Heart right ventricle (tissue), 16 donors: ENCODE measurements around the gene NBEA. TPM values are rescaled to one million over a fixed set of nuclear protein-coding genes. Genes with fewer than 3 reads are reported as not detected.

Source experiments
- ATAC-seq, 8 donors: fragments of 200-7000 bp; cut with Tn5 transposase; one replicate each; pipeline ENCODE4 v1.9.1; 2020; ENCODE audit warnings: mild to moderate bottlenecking in 8 of 8, moderate library complexity in 8 of 8, moderate number of reproducible peaks in 1 of 8
- DNase-seq, 2 donors: peaks; one replicate each; pipeline ENCODE4 v3.0.0-alpha.2; 2020
- H3K27ac ChIP-seq, 10 donors: fragments of 200-600 bp; sonication (generic) in 2 of 10; one replicate each; pipeline versions ENCODE4 v1.5.0 to v1.8.0; 2020 to 2022; ENCODE audit warnings: mild to moderate bottlenecking in 3 of 10
- H3K27me3 ChIP-seq, 7 donors: fragments of 200-600 bp; one replicate each; pipeline ENCODE4 v1.8.0; 2021 to 2022; ENCODE audit warnings: mild to moderate bottlenecking in 2 of 7
- H3K36me3 ChIP-seq, 9 donors: fragments of 200-600 bp; sonication (generic) in 1 of 9; one replicate each; pipeline versions ENCODE4 v1.5.0 to v1.8.0; 2020 to 2022; ENCODE audit warnings: mild to moderate bottlenecking in 2 of 9
- H3K4me1 ChIP-seq, 9 donors: fragments of 200-600 bp; sonication (generic) in 1 of 9; one replicate each; pipeline versions ENCODE4 v1.5.0 to v1.8.0; 2020 to 2022; ENCODE audit warnings: mild to moderate bottlenecking in 4 of 9
- H3K4me3 ChIP-seq, 10 donors: fragments of 200-600 bp; sonication (generic) in 2 of 10; one replicate each; pipeline versions ENCODE4 v1.5.0 to v1.8.0; 2020 to 2022; ENCODE audit warnings: mild to moderate bottlenecking in 7 of 10, moderate library complexity in 2 of 10
- H3K9me3 ChIP-seq, 11 donors: fragments of 200-600 bp in 10 of 11; sonication (generic) in 2 of 11; one replicate each; pipeline versions ENCODE4 v1.5.0 to v1.8.0; 2013 to 2022; ENCODE audit warnings: mild to moderate bottlenecking in 2 of 11, control low read depth in 1 of 11, moderate library complexity in 1 of 11
- WGBS, 2 donors: extraction: QIAGEN DNeasy Blood & Tissue Kit; methylation state at CpG; one replicate each; pipeline ENCODE4 v1.1.7; 2013; ENCODE audit warnings: inconsistent platforms in 1 of 2; 5-methylcytosine and 5-hydroxymethylcytosine counted together
- intact Hi-C, 10 donors: fragments of 100-400 bp; cut with DNase I; formaldehyde crosslinking; loops; one replicate each; pipeline versions ENCODE4 v1.11.1 to v1.14.2; 2022
- polyA plus RNA-seq, 2 donors: library from polyadenylated mRNA; stranded (reverse); fragments of 200-250 nt; gene quantifications; one replicate each; pipeline ENCODE4 v1.2.3, GENCODE V29; 2013
- total RNA-seq, 10 donors: library from RNA; stranded (reverse); fragmentation: NEBNext Ultra II Directional in 3 of 10; extraction: Animal tissue kit (Norgen Biotek cat#: 25700) in 3 of 10; gene quantifications; one replicate each; pipeline versions ENCODE4 v1.2.1 to v1.2.4, GENCODE V29; 2021 to 2023
- TF ChIP-seq, protein P1 (sequence below), 9 donors: fragments of 200-600 bp; sonication (generic) in 2 of 9; IDR thresholded peaks; one replicate each; pipeline versions ENCODE4 v1.5.0 to v1.8.0; 2021 to 2022; ENCODE audit warnings: antibody characterized with exemption in 9 of 9, mild to moderate bottlenecking in 5 of 9, moderate library complexity in 1 of 9
- donor health status: Arrhythmogenic right ventricular cardiomyopathy.
- donor health status: ischemic (EF 13 %, LVEDD 7.1; RV severe dilation, severe dysfunction).
- donor health status: healthy with polysubstance abuse.
- donor health status: DM: no; HTN: yes; CAD: no.
- donor health status: DM: no; HTN: no; CAD: no.
- donor health status: ischemic (EF 25% LVEDD 6.9; RV normal size, moderate dysfunction).
- donor health status: ischemic (EF 25% LVEDD 5.7; RV mildly dilated, moderate dysfunction).
- donor health status: healthy.
- donor health status: DM: yes; HTN: yes; CAD: no.
- donor health status: Ischemic cardiomyopathy.
- donor health status: ischemic (EF 35%, LVEDD 5.7; RV mildly dilated, moderate dysfunction).
- donor health status: nonischemic (EF 11% LVEDD 7.7; RV severe dilation, severe dysfunction).
- donor health status: DM: yes; HTN: yes; CAD: no.
- donor health status: PGD.
- donor health status: ischemic (EF 29% LVEDD 5.4; RV normal size, mild dysfunction).
- donor health status: nonischemic (EF 23%, LVEDD 6.1; RV moderate dilation, normal function).

Gene NBEA
- total and polyA plus RNA-seq, 12 donors = 4.3 to 30.6 (median 24.5) TPM

DNA sequence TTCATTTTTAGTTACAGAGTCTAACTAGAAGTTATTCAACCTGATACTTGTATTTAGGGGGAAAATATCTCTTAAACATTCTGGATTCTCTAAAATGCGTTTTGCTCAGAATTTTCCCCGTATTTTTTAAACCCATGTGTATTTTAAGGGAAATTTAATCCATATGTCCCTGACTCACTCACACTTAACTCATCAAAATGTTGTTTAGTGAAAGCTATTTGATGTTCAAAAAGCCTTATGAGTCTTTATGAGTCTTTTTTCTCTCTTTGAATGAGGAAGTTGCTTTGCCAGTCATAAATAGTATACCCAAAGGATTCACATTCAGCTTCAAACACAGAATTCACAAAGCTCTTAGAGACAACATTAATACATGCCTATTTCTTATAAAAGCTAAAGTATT, 518.0 kb downstream of the NBEA start:
- intact Hi-C loops = no loop called here
- H3K27me3 ChIP-seq = no peaks in the 10 kb centered on the region
- no peaks in the 10 kb centered on the region for H3K4me1 ChIP-seq
- no peaks in the 10 kb centered on the region for H3K36me3 ChIP-seq
- no peak overlapping the region for H3K27ac ChIP-seq
- no peak for DNase-seq
- H3K9me3 ChIP-seq = no peaks in the 10 kb centered on the region
- WGBS, 2 donors = 96 to 99% methylated on average over 2 of the region's 2 CpGs
- H3K4me3 ChIP-seq = no peak overlapping the region
- TF ChIP-seq, protein P1, sequence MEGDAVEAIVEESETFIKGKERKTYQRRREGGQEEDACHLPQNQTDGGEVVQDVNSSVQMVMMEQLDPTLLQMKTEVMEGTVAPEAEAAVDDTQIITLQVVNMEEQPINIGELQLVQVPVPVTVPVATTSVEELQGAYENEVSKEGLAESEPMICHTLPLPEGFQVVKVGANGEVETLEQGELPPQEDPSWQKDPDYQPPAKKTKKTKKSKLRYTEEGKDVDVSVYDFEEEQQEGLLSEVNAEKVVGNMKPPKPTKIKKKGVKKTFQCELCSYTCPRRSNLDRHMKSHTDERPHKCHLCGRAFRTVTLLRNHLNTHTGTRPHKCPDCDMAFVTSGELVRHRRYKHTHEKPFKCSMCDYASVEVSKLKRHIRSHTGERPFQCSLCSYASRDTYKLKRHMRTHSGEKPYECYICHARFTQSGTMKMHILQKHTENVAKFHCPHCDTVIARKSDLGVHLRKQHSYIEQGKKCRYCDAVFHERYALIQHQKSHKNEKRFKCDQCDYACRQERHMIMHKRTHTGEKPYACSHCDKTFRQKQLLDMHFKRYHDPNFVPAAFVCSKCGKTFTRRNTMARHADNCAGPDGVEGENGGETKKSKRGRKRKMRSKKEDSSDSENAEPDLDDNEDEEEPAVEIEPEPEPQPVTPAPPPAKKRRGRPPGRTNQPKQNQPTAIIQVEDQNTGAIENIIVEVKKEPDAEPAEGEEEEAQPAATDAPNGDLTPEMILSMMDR (IDR thresholded peaks at IDR 0.05) = no peak
- no peak for ATAC-seq

DNA sequence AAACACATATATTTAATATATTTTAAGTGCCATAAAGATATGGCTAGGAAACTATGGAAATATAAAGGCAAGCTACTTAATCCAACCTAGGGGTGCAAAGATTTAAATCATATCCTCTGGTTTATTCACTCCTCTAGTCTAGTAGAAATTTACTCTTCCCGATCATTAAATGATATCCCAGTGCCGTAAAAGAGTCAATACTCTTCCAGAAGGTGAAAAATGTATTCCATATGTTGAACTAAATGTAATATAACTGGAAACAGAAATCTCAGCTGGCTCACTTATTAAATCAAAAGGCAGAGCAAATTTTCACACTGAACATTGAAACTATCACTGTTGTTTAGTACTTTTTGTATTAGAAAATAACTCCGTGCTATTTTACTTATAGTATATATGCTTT, 523.3 kb downstream of the NBEA start:
- TF ChIP-seq, protein P1 (IDR thresholded peaks at IDR 0.05) = no peak
- Histone ChIP-seq H3K27me3 (peaks cover 0 to 19% (median 0%) of the 10 kb centered on the region in 7 donors), H3K36me3 (no peaks in the 10 kb centered on the region), H3K27ac (no peak overlapping the region), H3K4me1 (peaks cover 0 to 7% (median 0%) of the 10 kb centered on the region in 9 donors), H3K4me3 (no peak overlapping the region), H3K9me3 (no peaks in the 10 kb centered on the region)
- WGBS, 2 donors = 97 to 98% methylated on average over 3 of the region's 3 CpGs
- DNase-seq (no peak), ATAC-seq (no peak)
- intact Hi-C loops = no loop called here

DNA sequence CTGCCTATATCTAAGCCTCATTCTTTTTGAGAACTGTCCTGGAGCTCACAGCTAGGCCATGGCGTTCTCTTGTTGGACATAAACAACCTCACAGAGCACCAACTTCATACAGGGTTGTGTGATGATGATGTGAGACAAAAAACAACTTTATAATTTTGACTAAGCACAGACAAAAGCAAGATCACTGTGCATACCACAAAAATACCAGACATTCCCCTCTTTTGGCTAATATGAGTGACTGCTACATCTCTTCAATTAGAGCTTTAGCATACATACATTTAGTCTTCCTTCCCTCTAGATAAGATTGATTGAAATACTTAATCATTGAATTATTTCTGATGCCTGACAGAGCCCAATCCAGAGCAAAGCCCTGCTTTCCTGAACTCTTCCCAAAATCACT, 526.1 kb downstream of the NBEA start:
- Histone ChIP-seq H3K27me3 (peaks cover 0 to 48% (median 0%) of the 10 kb centered on the region in 7 donors), H3K4me3 (no peak overlapping the region), H3K9me3 (no peaks in the 10 kb centered on the region), H3K4me1 (peaks cover 0 to 14% (median 0%) of the 10 kb centered on the region in 9 donors), H3K27ac (no peak overlapping the region), H3K36me3 (no peaks in the 10 kb centered on the region)
- intact Hi-C loops = no loop called here
- ATAC-seq (no peak), DNase-seq (no peak)
- 92 to 93% methylated on average over 1 of the region's 1 CpG for WGBS, 2 donors
- TF ChIP-seq, protein P1 (IDR thresholded peaks at IDR 0.05) = no peak

DNA sequence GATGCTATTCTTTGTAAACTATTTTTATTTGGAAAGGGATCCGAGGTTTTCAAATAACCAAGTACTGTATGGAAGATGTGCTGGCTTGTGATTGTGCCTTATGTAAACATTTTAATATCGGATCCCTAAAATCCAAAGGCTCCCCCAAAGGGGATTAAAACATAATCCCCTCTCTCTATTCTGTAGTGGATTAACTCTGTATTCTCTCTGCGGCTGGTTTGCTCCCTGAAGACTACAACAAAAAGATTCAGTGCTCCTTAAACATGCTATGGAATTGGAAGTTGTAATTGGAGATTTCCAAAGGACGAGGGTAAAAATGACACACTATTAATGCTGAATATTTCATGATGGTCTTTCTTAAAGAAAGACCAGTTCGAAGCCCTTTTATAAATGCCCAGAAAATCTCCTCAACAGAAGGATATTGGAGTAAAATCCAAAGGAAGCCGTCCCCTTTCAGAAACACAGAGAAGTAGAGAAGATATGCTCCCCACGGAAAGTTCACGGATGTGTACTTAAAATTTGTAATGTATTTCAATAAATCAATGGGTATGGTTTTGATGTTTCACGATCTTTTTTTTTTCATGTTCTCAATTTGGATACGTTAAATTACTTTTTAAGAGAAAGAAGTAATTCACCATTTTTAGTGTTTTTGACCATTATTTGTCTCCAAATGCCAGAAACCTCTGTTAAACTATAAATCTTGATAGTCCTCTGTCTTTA, 527.9 kb downstream of the NBEA start:
- Histone ChIP-seq H3K9me3 (no peaks in the 10 kb centered on the region), H3K27ac (peak overlapping the region in 8 of 10 donors; percentile 71 to 92 (median 78)), H3K27me3 (peaks cover 0 to 65% (median 0%) of the 10 kb centered on the region in 7 donors), H3K4me1 (peaks cover 0 to 15% (median 0%) of the 10 kb centered on the region in 9 donors), H3K36me3 (no peaks in the 10 kb centered on the region), H3K4me3 (peak overlapping the region; percentile 16 to 65 (median 57))
- ATAC-seq = no peak
- TF ChIP-seq, protein P1 (IDR thresholded peaks at IDR 0.05) = no peak
- intact Hi-C loops = loop anchor here in 3 of 10 donors (5.0 to 10.0 kb wide), 3 partner anchors 85 to 1592 kb away; no protein-coding TSS in a partner anchor
- WGBS, 2 donors = 71 to 72% methylated on average over 10 of the region's 10 CpGs
- DNase-seq = no peak
